Dedifferentiated amniotic fluid mesenchymal stem cell (primary cell): ENCODE measurements around the gene TMEM50B.
A peak's percentile ranks its signal among the peaks of the same experiment; 100 is the strongest.
"Not testable (repeated sequence)": the region's sequence is repeated elsewhere in the genome, so short reads cannot be mapped to it uniquely, and the experiment has no call there.

ENCODE experiments used
- DNase-seq: peaks from one replicate; pipeline ENCODE4 v3.0.0-alpha.2; 2016; ENCODE audit errors: extremely low spot score

Gene TMEM50B

DNA sequence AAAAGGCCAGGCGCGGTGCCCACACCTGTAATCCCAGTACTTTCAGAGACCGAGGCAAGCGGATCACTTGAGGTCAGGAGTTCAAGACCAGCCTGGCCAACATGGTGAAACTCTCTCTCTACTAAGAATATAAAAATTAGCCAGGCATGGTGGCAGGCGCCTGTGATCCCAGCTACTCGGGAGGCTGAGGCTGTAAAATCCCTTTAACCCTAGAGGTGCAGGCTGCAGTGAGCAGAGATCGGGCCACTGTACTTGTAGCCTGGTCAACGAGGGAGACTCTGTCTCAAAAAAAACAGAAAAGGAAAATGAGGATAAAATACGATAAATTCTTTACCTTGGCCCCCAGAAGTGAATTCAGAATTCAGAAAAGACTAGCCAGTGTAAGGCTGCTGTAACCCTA is 1.6 kb downstream of the TMEM50B start:
- no peak for DNase-seq

DNA sequence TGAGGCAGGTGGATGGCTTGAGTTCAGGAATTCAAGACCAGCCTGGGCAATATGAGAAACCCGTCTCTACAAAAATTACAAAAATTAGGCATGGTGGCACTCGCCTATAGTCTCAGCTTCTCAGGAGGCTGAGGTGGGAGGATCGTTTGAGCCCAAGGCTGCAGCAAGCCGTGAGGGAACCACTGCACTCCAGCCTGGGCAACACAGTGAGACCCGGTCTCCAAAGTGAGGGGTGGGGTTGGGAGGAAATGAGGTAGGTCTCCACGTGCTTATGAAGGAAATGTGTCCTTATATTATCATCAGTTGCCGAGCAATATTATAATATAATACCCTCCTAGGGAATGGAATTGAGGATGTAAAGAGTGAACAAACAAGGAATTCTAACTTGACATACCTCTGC is 2.7 kb downstream of the TMEM50B start:
- no peak for DNase-seq

DNA sequence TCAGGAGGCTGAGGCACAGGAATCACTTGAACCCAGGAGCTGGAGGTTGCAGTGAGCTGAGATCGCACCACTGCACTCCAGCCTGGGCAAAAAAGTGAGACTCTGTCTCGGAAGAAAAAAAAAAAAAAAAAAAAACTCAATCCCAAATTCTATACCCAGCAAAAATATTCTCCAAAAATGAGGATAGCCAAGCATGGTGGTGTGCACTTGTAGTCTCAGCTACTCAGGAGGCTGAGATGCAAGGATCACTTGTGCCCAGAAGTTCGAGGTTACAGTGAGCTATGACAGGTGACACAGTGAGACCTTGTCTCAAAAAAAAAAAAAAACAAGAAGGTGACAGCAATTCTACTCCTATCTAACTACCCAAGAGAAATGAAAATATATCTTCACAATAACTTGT is 6.4 kb downstream of the TMEM50B start:
- no peak for DNase-seq

DNA sequence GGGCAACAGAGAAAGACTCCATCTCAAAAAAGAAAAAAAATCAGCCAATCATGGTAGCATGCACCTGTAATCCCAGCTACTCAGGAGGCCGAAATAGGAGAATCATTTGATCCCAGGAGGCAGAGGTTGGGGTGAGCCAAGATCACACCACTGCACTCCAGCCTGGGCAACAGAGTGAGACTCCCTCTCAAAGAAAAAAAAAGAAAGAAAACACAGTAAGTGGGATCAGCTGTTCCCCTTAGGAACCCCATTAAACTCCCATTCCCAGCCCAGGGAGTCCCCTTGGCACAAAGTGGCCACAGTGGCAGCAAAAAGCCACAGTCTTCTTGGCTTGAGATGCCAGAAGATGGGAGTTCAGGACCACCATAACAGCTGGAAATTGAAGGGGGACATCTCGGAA is 9.1 kb downstream of the TMEM50B start:
- DNase-seq: no peak

DNA sequence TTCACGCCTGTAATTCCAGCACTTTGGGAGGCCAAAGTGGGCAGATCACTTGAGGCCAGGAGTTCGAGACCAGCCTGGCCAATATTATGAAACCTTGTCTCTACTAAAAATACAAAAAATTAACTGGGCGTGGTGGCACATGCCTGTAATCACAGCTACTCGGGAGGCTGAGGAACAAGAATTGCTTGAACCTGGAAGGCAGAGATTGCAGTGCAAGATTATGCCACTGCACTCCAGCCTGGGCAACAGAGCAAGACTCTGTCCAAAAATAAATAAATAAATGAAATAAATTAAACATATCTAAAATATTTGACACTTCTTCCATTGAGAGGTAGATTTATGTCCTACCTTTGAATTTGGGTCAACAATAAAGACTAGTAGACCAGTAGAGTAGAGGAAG is 10.6 kb downstream of the TMEM50B start:
- DNase-seq: not testable (repeated sequence)

DNA sequence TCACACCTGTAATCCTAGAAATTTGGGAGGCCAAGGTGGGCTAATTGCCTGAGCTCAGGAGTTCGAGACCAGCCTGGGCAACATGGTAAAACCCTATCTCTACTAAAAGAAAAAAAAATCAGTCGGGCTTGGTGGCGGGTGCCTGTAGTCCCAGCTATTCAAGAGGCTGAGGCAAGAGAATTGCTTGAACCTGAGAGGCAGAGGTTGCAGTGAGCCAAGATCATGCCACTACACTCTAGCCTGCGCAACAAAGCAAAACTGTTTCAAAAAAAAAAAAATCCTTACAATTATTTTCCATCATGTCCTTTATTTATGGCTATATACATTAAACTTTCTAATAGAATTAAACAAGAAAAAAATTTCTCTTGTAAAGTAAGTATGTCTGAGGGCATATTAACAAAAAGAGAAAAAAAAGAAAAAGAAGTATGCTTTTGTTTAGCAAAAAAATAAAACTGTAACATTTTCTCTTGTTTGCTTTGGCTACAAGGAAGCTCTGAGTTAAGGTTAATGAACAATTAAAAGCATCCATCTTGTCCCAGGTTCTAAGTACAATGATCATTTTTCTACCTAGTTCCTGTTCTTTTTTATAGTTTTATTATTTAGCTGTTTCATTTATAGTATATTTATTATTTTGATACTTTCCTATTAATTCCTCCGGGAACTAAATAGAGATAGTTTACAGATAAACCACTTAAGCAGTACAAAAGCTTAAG is 18.1 kb downstream of the TMEM50B start:
- DNase-seq: no peak

DNA sequence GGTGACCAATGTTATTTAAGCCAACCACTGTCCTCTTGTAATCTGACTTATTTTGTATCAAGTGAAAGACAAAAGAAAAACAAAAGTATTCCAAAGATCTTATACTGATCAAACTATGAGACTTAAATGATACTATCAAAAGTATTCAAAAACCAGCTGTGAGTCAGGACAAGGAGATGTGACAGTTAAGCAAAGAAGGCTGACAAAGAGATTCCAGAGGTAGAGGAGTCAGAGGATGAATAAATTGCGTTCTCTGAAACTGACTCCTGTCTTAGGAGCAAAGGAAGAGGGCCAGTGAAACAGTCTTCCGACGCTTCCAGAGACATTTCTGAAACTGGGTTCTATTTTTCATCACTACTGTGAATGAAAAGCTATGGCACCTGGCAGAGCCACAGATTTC is 20.9 kb downstream of the TMEM50B start:
- no peak for DNase-seq

DNA sequence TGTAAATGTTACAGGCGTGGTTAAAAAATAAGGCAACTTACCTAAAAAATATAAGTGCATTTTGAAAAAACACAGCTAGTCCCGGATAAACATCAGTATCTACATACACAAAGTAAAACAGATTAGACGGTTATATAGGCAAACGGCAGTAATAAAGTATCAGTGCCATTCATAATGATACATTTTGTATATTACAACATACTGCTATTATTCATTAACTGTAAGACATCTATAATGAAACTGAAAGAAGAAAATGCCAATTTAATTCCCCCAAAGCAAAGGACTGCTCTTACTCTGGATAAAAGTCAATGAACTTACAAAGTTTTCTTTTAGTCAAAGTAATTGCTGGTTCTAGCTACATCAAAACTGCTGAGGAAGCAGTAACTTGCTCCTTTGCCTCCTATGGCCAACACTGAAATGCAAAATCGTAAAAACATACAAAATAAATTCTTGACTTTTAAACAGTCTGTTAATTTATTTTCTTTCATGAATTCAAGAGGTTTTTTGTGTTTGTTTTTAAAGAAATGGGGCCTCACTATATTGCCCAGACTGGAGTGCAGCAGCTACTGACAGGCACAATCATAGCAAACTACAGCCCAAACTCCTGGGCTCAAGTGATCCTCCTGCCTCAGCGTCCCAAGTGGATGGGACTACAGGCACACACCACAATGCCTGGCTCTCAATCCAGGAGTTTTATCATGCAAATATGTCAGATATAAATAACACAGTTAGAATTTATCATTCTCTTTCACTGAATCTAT is 23.9 kb downstream of the TMEM50B start:
- no peak for DNase-seq

DNA sequence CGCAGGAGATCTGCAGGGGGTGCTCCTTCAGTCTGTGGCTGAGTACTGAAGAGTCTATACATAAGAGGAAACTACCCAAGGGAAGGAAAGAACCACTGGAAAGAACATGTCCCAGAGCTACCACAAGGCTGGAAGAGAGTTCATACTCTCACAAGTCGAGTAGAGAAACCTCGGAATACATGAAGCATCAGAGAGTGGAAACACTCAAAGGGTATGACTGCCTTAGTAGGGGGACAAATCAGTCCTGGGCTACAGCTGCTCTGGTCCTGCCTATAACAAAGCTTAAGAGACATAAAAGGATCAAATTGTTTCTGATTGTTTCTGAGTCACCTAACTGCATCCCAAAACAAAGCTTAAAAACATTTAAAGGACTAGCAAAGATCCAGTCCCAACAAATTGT is 27.4 kb downstream of the TMEM50B start:
- DNase-seq: no peak

DNA sequence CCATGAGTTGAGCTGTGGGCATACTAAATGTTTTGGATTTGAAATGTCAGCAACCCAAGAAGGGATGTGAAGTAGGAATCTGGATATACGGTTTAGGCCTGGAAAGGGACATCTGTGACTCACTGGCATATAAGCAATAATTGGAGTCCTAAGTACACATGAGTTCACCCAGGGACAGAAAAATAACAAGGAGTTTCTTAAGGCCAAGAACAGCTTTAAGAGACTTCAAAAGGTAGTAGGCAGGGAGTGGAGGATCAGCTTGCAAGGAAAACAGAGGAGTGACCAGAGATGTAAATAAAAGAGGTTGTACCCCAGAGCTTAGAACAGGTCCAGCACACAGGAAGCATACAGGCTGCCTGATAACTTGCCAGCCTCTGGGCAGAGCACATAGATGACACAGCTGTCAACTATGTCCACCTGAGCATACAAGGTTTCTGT is 28.1 kb downstream of the TMEM50B start:
- DNase-seq: no peak

DNA sequence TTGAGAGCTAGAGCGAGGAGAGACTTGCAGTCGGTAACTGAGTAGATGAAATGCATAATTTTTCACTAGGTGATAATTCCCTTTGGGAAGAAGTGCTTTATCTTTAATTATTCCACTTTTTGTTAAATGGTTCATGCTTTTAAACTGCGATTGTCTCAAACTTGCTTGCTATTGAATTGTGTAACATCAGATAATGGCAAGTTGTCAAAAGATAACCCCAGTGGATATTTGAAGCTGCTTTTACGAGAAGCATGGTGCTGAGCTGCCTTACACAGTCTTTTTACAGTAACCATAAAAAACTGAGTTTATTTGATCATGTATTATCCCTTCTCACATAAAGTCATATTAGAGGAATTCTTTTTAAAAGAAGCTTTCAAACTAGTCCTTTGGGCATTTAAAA is 30.2 kb downstream of the TMEM50B start:
- DNase-seq: no peak

DNA sequence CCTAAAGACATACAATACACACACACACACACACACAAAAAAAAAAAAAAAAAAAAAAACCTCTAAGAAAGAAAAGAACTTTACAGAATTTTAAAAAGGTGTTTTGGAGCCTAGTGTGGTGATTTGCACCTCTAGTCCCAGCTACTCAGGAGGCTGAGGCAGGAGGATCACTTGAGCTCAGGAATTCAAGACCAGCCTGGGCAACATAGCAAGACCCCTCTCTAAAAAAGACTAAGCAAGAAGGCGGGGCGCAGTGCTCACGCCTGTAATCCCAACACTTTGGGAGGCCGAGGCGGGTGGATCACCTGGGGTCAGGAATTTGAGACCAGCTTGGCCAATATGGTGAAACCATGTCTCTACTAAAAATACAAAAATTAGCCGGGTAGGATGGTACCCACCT is 33.2 kb downstream of the TMEM50B start:
- not testable (repeated sequence) for DNase-seq

DNA sequence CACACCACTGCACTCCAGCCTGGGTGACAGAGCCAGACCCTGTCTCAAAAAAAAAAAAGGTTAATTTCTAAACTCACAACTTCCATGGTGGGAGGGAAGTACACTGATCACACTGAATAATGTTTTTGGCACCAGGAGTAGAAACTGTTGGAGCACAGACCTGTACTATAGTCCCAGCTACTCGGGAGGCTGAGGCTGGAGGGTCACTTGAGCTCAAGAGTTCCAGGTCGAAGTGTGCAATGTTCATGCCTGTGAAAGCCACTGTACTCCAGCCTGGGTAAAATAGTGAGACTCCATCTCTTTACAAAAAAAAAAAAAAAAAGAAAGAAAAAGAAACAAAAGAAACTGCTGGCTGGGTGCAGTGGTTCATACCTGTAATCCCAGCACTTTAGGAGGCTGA is 35.3 kb downstream of the TMEM50B start:
- no peak for DNase-seq

DNA sequence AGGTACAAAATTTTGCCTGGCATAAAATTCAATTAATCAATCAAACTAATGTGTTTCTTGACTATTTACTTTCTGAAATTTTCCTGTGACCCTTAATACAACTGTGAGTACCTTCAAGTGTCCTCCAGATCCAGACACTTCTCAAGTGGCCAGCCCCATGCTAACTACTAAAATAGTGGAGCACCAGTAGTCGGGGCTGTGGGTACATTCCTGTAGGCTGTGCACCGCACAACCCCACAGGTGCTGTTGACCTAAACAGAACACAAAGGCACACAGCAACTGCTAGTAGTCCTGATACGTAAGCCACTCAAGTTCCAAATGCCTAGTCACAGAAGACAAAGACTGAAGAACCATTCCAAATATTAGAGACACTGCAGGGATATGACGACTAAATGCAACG is 36.6 kb downstream of the TMEM50B start:
- DNase-seq: no peak

DNA sequence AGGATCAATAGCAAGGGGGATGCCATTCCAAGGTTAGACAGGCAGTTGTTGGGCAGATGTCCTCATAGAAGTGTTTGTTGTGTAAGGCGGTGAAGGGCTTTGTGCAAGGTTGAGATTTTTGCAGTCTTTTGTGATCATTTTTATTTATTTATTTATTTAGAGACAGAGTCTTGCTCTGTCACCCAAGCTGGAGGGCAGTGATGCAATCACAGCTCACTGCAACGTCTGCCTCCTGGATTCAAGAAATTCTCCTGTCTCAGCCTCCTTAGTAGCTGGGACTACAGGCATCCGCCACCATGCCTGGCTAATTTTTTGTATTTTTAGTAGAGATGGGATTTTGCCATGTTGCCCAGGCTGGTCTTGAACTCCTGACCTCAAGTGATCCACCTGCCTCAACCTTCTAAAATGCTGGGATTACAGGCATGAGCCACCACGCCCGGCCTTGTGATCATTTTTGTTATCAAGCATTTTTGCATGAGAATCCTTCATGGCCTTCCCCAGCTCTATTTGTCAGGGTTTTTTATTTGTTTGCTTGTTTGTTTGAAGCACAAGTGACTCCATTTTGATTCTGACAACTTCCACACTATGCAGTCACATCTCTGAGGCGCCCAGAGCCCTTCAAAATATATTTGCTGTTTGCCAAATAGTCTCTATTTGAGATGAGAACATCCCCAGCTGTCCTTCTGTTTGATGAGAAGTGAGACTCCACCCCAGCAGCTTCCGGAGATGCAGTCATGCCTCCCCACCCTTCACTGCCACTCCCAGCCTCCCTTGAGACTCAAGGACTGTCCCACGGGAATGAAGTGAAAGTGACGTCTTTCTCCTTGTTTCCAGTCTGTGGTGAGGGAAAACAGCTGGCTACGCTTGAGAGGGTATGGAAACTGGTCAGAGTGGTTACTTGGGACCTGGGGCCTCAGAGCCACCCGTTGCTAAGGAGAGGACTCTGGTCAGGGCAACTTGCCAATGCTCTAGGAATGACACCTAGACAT is 38.0 kb downstream of the TMEM50B start:
- peak; percentile 61 for DNase-seq

DNA sequence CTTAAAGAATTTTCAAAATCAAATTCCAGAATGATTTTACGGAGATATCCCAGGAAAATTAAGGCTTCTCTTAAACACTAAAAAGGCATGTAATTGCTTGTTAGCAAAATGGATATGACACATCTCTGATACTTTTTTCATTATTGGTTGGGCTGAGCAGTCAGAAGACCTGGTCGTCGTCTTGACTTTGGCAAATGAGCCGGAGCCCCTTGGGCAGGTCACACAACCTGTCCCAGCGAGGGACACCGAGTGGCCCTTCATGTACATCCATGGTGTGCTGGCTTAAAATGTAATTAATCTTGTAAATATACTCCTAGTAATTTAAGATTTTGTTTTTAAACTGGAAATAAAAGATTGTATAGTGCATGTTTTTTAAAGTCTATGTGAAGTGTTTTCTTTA is 42.6 kb downstream of the TMEM50B start:
- DNase-seq: no peak

DNA sequence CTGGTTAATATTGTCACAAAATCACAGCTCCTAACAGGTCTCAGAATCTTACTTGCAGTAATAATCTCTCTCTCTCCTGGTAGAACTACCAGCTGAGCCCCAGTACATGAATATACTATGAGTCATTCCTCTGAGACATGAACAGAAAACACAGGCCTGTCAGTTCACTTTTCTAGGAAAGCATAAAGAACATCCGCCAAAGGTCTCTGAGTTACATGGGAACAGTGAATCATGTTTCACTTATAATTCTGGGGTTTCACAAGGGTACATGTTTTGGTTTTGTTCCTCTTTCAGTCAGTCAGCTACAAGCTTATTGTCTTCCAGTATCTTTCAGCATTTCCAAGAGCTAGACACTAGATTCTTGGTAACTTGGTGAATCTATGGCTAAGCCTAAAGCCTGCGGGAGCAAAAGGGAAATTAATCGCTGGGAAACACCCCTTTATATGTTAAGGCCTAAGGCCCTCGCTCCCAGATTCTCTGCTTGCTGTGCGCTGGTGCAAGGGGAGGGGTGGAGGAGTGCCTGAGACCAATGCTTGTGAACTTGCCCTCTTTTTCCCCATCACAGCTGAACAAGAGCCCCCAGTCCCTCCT is 44.9 kb downstream of the TMEM50B start:
- peak; percentile 85 for DNase-seq

DNA sequence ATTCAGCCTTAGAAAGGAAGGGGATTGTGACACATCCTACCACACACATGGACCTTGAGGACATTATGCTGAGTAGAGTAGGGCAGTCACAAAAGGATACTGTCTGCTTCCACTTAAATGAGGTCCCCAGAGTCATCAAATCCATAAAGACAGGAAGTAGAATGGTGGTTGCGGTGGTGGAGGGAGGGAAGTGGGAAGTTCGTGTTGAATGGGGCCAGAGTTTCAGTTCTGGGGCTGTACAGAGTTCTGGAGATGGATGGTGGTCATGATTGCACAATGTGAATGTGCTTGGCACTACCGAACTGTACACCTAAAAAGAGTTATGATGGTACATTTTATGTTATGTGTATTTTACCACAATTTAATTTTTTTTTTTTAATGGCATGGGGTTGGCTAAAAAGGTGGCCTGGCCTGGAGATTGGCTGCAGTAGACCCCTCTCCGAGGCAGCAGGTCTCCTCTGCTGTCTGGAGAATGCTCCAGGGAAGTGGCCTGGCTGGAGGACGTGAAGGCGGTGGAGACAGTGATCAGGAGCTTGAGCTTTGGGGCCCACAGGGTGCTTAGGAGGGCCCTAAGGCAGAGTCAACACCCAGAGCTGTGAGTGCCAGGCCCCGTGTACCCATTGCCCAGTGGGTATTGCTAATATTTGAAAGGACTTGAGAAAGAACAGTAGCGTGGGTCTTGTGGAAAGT is 46.2 kb downstream of the TMEM50B start:
- DNase-seq: no peak

DNA sequence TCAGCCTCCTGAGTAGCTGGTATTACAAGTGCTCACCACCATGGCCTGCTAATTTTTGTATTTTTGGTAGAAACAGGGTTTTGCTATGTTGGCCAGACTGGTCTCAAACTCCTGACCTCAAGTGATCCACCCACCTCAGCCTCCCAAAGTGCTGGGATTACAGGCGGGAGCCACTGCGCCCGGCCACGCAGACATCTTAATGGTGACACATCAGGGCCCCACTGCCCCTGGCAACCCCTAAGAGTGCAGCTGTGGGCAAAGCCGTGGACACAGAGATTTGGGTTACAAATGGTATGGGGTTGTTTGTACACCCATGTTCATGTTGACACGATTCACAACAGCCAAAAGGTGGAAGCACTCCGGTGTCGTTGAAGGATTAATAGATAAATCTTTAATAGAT is 46.8 kb downstream of the TMEM50B start:
- DNase-seq: no peak

DNA sequence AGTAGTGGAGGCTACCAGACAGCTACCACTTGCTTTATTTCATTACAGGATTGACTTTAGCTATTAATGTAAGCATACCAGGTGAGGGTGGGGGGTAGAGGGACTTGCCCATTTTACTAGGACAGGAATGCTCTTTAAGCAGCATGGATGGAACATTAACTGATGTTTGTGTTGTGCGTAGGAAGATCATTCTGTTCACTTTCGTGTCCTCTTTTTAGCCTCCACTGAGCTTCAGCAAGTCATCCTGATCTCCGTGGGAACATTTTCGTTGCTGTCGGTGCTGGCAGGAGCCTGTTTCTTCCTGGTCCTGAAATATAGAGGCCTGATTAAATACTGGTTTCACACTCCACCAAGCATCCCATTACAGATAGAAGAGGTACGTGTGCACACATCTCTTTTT is 47.3 kb downstream of the TMEM50B start:
- DNase-seq: no peak

DNA sequence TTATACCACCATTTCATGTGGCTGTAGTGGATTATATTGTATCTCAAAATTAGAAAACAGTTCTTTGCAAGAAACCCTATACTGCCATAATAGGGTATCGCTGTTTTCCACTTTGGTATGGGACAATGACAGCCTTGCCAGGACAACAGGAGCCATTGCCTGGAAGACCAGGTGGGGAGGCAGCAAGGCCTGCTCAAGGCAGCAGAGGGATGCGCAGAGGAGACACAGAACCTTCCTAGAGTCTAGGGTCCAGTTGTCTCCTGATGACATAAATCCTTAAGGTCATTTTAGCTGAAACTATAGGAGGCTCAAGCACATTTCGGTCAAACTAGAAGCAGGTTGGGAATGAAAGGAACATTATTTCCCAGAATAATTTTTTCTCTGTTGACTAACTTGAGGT is 48.9 kb downstream of the TMEM50B start:
- no peak for DNase-seq
